HepG2 (cell line): ENCODE measurements around the gene UBR4.

Source experiments
- CCAR2 ChIP-seq: fragments of 200-400 bp; formaldehyde crosslinking; optimal IDR thresholded peaks from 2 replicates; pipeline ENCODE3; 2018; ENCODE audit warnings: low read depth, mild to moderate bottlenecking, low read length, moderate library complexity
- PHF8 ChIP-seq: sonication (generic); formaldehyde crosslinking; IDR thresholded peaks from 2 replicates; pipeline ENCODE4 v1.5.0; 2020; ENCODE audit warnings: missing genetic modification reagents
- TP53 ChIP-seq: sonication (generic); formaldehyde crosslinking; conservative IDR thresholded peaks from 2 replicates; pipeline ENCODE4 v1.4.0; 2020; ENCODE audit warnings: missing genetic modification reagents
- TF ChIP-seq, protein P1 (sequence below): sonication (generic); formaldehyde crosslinking; IDR thresholded peaks from 2 replicates; pipeline ENCODE4 v1.5.0; 2020; ENCODE audit warnings: mild to moderate bottlenecking, missing genetic modification reagents, moderate library complexity

DNA sequence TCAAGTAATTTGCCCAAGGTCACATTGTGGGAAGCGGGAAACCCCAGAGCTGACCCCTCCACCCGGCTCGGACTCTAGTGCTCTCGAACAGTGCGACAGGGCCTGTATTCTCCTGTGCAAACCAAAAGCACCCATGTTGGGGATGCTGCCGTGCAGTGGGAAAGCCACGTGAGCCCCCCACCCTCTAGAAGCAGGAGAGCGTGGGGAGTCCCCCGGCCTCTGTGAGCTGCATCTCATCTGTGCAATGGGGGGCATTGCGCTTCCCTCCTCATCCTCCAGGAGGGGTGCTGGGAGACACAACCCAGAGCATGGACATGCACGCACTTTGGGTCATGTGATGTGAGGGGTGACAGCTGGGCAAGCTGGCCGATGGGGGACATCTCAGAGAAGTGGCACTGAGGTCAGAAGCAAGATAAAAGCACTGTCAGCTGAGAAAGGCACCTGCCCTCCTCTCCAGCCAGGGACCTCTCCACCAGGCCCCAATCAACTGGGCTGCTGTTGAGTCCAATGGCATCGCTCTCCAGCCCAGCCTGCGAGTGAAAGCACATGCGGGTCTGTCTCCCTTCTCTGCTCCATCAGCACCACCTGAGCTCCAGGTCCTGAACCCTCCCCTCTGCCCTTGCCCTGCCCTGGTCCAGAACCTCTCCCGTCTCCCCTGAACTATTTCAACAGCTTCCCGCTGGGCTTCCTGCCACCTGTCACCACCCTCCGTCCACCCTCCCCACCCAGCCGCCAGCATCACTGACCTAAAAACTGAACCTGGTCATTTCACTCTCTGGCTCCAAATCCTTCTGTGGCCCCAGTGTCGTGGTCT is 177.2 kb downstream of the UBR4 start:
- TF ChIP-seq, protein P1, sequence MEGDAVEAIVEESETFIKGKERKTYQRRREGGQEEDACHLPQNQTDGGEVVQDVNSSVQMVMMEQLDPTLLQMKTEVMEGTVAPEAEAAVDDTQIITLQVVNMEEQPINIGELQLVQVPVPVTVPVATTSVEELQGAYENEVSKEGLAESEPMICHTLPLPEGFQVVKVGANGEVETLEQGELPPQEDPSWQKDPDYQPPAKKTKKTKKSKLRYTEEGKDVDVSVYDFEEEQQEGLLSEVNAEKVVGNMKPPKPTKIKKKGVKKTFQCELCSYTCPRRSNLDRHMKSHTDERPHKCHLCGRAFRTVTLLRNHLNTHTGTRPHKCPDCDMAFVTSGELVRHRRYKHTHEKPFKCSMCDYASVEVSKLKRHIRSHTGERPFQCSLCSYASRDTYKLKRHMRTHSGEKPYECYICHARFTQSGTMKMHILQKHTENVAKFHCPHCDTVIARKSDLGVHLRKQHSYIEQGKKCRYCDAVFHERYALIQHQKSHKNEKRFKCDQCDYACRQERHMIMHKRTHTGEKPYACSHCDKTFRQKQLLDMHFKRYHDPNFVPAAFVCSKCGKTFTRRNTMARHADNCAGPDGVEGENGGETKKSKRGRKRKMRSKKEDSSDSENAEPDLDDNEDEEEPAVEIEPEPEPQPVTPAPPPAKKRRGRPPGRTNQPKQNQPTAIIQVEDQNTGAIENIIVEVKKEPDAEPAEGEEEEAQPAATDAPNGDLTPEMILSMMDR, result no peak
- TF ChIP-seq PHF8 (no peak), CCAR2 (no peak), TP53 (no peak)
